ENCODE measurements around the gene GREB1L.
"Not testable (repeated sequence)": the region's sequence is repeated elsewhere in the genome, so short reads cannot be mapped to it uniquely, and the experiment has no call there.

The GREB1L gene

GRCh38 chr18:21242141-21242779 lies at the start of gene GREB1L:
GREB1L (plus strand) TSS chr18:21242232; CDS start chr18:21383519, 141,287 bp downstream.
- no peak for DNase-seq

- DNase-seq, result no peak
Measured at GRCh38 chr18:21192308-21192624, 49.8 kb upstream of the GREB1L start.

- no peak for DNase-seq
Measured at GRCh38 chr18:21194871-21195771, 46.9 kb upstream of the GREB1L start.

GRCh38 chr18:21196426-21196825 lies 45.6 kb upstream of the GREB1L start:
- no peak for DNase-seq

- no peak for DNase-seq
Measured at GRCh38 chr18:21203126-21203525, 38.9 kb upstream of the GREB1L start.

- DNase-seq, result no peak
Measured at GRCh38 chr18:21203542-21204241, 38.3 kb upstream of the GREB1L start.

GRCh38 chr18:21205695-21206094 lies 36.3 kb upstream of the GREB1L start:
- no peak for DNase-seq

GRCh38 chr18:21210278-21210677 lies 31.8 kb upstream of the GREB1L start:
- no peak for DNase-seq

- no peak for DNase-seq
Measured at GRCh38 chr18:21210784-21211183, 31.2 kb upstream of the GREB1L start.

GRCh38 chr18:21214409-21214808 lies 27.6 kb upstream of the GREB1L start:
- not testable (repeated sequence) for DNase-seq

GRCh38 chr18:21215490-21215889 lies 26.5 kb upstream of the GREB1L start:
- DNase-seq, result no peak

- DNase-seq, result no peak
Measured at GRCh38 chr18:21218862-21219261, 23.2 kb upstream of the GREB1L start.

GRCh38 chr18:21230436-21230835 lies 11.6 kb upstream of the GREB1L start:
- DNase-seq, result no peak

GRCh38 chr18:21241301-21242048 lies 557 bp upstream of the GREB1L start:
- DNase-seq, result no peak

- no peak for DNase-seq
Measured at GRCh38 chr18:21242780-21243401, 859 bp downstream of the GREB1L start.

GRCh38 chr18:21254576-21254975 lies 12.5 kb downstream of the GREB1L start:
- no peak for DNase-seq

GRCh38 chr18:21255211-21255610 lies 13.2 kb downstream of the GREB1L start:
- DNase-seq, result no peak

- no peak for DNase-seq
Measured at GRCh38 chr18:21257386-21257785, 15.4 kb downstream of the GREB1L start.

- no peak for DNase-seq
Measured at GRCh38 chr18:21260621-21261020, 18.6 kb downstream of the GREB1L start.

- no peak for DNase-seq
Measured at GRCh38 chr18:21261352-21261751, 19.3 kb downstream of the GREB1L start.

- no peak for DNase-seq
Measured at GRCh38 chr18:21262244-21262643, 20.2 kb downstream of the GREB1L start.

- DNase-seq, result no peak
Measured at GRCh38 chr18:21262979-21263378, 20.9 kb downstream of the GREB1L start.

- DNase-seq, result no peak
Measured at GRCh38 chr18:21264651-21265050, 22.6 kb downstream of the GREB1L start.

All from activated effector memory CD4-positive, alpha-beta T cell treated with Interleukin-2 at 50 U/mL for 16 hours (primary cell).